ENCODE results near the gene PILRB.
"Not testable (repeated sequence)": the region's sequence is repeated elsewhere in the genome, so short reads cannot be mapped to it uniquely, and the experiment has no call there.

Gene PILRB

DNA sequence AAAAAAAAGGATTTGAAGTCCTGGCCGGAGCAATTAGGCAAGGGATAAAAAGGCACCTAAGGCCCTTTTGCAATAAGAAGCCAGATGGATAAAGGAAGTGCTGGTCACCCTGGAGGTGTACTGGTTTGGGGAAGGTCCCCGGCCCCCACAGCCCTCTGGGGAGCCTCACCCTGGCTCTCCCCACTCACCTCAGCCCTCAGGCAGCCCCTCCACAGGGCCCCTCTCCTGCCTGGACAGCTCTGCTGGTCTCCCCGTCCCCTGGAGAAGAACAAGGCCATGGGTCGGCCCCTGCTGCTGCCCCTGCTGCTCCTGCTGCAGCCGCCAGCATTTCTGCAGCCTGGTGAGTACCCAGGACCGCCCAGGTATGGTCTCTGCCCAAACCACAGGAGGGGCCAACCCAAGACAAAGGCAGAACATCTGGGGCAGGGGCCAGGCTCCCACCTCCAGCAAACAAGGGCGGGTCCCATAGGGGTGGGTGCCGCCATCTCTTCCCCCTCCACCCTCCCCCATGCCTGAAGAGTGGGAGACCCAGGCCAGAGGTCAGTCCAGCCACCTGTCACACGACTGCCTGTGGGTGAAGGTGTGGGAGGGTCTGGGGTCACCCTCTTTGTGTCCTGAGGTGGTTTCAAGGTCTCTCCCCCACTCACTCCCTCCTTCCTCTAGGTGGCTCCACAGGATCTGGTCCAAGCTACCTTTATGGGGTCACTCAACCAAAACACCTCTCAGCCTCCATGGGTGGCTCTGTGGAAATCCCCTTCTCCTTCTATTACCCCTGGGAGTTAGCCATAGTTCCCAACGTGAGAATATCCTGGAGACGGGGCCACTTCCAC, at the start of gene PILRB:
Gene PILRB (plus strand): TSS at position 91 of the 830 bp plus-strand sequence. CDS start 186 bp downstream, at position 277.
- DNase-seq: no peak

DNA sequence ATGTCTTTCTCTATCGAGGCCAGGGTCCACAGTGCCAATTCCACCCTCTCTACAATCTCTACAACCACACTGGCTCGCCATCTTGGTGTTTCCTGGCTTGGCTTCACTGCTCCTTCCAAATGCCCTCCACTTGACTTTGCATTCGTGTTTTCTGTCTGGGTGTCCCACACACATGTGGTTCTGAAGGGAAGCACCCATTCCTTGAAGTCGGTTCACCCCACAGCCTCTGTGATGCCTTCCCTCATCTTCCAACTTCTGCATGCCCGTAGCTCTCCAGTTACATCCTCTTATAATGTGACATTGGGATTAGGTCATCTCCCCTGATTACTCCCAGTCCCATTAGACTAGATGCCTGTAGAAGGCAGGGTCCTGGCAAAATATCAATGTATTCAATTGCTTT, 39.6 kb upstream of the PILRB start:
- not testable (repeated sequence) for DNase-seq

DNA sequence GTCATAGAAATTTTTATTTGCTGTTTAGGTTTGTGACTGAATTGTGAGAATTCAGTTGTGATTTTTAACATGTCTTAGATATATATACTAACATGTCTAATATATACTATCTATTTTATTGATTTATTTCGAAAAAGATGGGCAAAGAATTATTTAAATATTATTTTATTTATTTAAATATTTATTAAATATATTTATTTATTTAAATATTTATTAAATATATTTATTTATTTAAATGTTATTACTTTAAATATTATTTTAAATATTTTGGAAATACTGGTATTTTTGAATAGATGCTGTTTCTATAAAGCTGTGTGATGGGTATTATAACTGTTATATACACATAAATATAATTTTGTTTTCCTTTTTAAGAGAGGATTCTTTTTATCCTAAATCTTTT, 36.3 kb upstream of the PILRB start:
- not testable (repeated sequence) for DNase-seq

DNA sequence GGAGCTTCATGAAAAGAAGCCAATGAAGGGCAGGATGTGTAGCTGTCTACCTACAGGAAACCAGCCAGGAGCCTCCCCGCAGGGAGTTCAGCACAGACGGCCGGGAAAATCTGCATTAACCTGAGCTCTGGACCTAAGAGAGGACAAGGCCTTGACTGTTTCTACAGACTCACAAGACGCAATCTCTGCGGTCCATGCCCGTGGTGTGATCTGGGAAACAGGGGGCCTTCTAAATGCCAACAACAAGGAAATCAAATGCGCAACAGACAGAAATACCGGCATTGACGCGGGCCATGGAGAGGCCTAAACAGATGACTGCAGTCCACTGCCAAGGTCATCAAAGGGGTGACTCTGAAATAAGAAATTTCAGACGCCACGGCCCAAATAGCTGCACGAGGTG, 33.7 kb upstream of the PILRB start:
- DNase-seq: not testable (repeated sequence)

DNA sequence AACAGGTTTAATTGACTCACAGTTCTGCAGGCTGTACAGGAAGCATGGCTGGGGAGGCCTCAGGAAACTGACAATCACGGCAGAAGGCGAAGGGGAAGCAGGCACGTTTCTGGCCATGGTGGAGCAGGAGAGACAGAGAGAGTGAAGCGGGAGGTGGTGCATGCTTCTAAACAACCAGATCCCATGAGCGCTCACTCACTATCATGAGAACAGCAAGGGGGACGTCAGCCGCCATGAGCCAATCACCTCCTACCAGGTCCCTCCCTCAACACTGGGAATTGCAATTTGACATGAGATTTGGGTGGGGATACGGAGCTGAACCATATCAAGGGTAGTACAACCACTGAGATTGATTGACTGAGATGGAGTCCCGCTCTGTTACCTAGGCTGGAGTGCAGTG, 32.2 kb upstream of the PILRB start:
- DNase-seq: not testable (repeated sequence)

DNA sequence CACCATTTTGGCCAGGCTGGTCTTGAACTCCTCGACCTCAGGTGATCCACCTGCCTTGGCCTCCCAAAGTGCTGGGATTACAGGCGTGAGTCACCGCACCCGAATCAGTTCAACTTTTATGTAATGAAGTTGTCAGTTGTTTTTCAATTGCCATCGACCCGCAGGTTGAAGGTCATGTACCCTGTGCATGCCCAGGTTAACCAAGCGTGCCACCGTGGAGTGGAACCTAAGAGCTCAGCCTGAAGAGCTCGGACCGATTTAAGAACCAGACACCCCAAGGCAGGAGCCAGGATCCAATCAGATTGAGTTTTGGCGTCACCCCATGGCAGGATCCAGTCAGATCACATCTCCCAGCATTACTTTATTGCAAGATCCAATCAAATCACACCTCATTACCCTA, 31.0 kb upstream of the PILRB start:
- DNase-seq: not testable (repeated sequence)

DNA sequence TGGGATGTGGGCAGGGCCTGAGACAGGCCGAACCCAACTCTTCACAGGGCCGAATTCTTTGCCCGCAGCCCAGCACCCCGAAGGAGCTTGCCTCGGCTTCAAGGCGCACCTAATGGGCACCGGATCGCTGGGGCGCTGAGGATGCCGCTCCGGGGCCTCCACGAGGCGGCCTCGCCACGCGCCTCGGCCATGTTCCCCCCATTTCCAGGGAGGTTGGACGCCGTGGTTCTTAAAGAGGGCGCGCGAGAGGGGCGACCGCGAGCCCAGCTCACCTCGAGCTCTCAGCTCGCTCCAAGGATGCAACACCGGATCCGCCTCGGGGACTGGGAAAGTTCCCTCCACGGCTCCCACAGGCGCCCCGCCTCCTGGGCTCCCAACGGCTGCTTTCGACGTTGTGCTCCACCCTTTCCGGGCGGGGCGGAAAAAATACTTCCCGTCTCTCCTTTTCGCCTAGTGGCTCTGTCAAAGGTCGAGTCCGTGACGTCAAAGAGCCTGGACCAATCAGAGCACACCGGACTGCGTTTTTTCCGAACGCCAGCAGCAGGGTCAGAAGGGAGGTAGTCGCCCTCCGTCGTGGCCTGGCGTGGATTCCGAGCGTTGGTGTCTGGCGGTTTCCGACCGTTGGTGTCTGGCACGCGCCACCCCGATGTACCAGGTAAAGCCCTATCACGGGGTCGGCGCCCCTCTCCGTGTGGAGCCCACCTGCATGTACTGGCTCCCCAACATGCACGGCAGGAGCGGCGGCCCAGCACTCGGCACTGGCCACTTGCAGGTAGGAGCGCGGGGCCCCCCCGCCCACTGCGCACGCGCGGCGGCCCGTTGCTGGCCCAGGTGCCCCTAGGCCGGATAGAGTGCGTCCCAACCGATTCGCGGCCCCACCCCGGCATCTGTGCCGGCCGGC, 22.1 kb upstream of the PILRB start:
- peak; percentile 82 for DNase-seq

DNA sequence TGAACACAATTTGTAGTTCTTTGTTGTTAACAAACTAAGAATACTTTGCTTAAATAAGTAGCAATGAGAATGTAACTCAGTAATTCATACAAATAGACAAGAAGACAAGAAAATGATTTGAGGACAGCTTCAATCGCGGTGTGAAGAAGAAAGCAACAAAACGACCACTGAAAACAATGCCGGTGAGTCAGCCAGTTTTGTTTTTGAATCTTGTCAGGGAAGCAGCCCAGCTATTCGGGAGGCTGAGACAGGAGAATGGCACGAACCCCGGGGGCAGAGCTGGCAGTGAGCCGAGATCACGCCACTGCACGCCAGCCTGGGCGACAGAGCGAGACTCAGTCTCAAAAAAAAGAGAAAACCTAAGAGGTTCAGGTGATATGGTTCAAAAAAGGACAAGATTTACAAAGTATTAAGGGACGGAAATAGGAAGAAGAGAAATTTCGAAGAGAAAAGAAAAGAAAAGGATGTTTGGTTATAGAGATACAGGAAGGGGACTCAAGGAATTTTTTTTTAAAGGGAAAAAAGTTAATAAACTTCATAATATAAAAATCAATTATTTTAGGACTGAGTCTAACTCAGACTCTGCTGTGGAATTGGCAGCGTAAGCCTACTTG, 19.7 kb upstream of the PILRB start:
- not testable (repeated sequence) for DNase-seq

DNA sequence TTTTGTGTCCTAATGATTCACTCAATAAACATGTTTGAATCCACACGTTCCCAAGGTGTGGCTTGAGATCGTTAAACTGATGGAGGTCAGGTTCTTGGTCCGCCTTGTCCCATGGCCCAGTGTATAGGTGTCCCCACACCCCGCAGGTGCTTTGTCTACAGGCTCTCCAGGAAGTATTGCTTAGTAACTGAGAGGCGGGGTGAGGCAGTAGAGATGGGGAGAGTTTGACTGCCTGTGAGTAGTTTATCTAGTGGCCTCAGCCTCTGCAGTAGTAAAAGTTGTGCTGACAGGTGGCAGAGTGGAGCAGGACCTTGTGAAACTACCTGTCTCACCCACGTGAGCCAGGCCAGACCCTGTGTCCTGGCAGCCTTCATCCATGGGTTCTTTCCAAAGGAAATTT, 16.6 kb upstream of the PILRB start:
- not testable (repeated sequence) for DNase-seq

DNA sequence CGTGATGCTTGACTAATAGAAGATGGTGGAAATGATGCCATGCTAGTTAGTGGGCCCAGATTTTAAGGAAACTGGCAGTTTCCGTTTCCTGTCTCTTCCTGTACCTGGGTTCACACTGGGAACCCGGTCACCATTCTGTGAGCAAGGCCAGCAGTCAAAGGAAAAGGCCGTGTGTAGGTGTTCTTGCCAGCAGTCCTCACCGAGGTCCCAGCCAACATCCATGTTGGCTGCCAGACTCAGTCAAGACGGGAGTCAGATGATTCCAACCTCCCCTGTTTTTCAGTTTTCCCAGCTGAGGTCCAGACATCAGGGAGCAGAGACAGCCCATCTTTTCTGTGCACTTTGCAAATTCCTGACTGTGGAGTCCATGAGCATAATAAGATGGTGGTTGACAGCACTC, 15.2 kb upstream of the PILRB start:
- DNase-seq: no peak

DNA sequence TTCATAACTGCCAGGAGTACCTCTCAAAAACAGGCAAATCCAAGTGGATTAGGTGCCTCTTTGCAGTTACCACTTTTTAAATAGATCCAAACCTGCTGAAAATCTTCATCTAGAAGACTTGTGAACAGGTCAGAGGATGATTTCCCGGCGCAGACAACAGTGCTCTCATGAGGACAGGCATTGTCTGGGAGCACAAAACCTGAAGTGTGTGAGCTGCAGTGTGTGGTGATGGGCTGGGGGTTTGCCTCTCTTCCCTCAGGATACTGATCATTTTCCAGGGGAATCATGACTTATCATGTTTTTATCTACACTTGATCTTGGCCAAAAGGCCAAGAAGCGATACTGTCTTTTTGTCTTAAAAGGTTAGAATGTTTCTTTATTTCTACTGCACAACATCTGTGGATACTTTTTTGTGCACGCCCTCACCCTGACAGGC, 13.8 kb upstream of the PILRB start:
- DNase-seq: not testable (repeated sequence)

DNA sequence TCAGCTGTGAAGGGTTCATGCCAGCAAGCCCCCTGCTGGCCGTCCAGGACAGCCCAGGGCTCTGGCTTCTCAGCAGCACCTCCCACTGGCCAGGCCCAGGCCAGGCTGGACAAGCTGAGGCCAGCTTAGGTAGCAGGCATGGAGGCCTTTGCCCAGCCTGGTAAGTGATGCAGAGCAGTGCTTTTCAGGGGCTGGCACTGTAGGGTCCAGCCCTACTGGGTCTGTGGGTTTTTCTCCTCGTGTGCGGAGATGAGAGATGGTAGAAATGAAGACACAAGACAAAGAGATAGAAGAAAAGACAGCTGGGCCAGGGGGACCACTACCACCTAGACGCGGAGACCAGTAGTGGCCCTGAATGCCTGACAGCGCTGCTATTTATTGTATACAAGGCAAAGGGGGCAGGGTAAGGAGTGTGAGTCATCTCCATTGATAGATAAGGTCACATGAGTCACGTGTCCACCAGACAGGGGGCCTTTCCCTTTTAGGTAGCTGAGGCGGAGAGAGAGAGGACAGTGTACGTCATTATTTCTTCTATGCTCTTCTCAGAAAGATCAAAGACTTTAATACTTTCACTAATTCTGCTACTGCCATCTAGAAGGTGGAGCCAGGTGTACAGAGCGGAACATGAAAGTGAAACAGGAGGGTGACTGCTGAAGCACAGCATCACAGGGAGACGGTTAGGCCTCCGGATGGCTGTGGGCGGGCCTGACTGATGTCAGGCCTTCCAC, 13.2 kb upstream of the PILRB start:
- DNase-seq: peak; percentile 81

DNA sequence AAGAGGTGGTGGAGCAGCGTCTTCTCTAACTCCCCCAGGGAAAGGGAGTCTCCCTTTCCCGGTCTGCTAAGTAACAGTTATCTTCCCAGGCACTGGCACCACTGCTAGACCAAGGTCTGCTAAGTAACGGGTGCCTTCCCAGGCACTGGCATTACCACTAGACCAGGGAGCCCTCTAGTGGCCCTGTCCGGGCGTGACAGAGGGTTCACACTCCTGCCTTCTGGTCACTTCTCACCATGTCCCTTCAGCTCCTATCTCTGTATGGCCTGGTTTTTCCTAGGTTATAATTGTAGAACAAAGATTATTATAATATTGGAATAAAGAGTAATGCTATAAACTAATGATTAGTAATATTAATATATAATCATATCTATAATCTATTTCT, 12.6 kb upstream of the PILRB start:
- DNase-seq: peak; percentile 42

DNA sequence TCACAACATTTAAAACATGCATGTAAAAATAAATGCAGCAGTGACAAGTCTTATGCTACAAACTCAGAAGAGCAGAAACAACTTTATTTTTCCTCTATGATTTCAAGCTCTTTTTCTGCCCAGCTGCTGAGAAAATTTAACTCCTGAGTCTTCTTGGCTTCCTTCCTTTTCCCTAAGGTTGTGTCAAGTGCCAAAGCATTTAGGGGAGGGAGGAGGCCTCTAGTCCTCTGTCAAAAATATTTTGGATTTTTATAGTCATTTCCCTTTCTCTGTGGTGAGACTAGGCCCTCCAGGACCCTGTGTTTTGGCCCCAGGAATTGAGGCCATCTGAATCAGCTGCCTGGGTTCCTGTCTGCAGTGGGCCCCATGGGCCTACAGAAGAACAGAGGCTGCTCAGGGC, 11.0 kb upstream of the PILRB start:
- no peak for DNase-seq

DNA sequence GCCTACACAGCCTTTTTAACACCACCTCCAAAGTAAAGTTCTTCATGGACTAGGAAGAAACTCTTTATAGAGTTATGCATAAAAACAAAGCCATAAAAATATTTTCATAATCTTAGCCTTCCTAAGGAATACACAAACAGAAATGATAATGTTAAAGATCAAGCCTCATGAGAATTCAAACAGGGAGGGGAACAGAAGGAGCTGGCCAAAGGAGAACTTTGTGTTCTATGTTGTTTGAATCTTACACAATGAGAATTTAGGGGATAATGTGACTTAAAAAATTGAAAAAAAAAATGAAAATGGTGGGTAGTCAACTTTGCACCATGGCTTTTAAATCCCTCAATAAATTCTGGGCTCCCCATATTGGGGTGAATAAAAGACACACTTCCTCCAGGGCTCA, 9.1 kb upstream of the PILRB start:
- DNase-seq: no peak

DNA sequence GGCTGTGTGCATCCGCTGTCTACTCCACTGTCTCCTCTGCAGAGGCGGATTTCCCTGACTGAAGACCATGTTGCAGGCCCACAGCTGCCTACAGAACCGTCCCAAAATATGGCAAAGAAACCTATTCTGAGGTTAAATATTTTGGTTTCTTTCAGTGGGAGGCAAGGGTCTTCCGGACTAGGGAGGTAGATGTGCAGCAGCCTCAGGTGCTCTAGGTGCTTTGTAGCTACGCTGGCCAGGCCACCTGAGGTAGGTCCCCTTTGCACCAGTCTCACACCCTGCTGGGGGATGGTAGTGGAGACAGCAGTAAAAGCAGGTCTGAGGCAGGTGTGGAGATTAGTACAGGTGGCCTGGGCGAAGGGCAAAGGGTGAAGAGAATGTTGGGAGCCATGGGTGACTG, 8.2 kb upstream of the PILRB start:
- DNase-seq: no peak

DNA sequence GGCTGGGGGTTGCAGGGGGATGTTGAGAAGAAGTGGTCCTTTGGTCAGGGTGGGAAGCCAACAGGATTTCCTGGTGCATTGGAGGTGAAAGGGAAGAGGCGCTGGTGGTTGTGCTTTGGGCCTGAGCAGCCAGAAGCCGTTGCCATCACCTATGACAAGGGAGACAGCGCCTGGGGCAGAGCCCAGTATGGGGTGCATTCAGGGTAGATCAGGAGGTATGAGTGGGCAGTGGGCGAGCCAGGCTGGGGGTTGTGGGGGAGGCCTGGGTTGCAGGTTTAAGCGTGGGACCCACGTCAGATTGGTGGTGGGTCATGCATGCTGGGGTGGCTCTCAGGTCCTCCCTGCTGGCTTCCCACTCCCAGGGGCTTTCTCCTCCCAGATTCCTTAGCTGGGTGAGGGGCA, 6.3 kb upstream of the PILRB start:
- no peak for DNase-seq

DNA sequence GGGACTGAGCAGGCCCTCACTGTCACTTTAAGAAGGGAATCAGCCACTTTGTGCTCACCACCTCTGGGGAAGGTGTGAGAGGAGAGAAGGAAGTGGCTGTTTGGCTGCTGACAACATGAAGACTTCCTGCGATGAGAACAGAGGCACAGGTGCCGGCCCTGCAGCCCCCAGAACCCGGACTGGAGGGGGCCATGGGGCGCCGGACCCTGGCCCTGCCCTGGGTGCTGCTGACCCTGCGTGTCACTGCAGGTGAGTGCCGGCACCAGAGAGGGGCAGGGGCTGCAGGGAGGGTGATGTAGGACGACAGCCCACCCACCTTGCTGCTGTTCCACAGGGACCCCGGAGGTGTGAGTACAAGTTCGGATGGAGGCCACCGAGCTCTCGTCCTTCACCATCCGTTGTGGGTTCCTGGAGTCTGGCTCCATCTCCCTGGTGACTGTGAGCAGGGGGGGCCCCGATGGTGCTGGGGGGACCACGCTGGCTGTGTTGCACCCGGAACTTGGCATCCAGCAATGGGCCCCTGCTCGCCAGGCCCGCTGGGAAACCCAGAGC, 5.6 kb upstream of the PILRB start:
- DNase-seq: not testable (repeated sequence)

DNA sequence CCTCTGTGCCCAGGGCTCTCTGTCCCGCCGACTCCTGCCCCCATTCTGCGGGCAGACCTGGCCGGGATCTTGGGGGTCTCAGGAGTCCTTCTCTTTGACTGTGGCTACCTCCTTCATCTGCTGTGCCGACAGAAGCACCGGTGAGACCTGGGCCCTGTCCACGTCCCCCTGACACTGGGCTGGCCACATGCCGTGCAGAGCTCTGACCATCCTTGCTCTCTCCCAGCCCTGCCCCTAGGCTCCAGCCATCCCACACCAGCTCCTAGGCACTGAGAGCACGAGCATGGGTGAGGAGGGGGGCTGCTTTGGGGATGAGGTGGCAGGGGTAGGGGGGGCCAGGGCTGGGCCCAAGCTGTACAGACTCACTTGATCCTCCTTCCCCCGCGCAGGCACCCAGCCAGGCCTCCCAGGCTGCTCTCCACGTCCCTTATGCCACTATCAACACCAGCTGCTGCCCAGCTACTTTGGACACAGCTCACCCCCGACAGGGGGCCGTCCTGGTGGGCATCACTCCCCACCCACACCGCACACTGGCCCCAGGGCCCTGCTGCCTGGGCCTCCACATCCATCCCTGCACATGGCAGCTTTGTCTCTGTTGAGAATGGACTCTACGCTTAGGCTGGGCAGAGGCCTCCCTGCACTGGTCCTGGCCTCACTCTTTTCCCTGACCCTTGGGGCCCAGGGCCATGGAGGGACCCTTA, 4.8 kb upstream of the PILRB start:
- DNase-seq: no peak

DNA sequence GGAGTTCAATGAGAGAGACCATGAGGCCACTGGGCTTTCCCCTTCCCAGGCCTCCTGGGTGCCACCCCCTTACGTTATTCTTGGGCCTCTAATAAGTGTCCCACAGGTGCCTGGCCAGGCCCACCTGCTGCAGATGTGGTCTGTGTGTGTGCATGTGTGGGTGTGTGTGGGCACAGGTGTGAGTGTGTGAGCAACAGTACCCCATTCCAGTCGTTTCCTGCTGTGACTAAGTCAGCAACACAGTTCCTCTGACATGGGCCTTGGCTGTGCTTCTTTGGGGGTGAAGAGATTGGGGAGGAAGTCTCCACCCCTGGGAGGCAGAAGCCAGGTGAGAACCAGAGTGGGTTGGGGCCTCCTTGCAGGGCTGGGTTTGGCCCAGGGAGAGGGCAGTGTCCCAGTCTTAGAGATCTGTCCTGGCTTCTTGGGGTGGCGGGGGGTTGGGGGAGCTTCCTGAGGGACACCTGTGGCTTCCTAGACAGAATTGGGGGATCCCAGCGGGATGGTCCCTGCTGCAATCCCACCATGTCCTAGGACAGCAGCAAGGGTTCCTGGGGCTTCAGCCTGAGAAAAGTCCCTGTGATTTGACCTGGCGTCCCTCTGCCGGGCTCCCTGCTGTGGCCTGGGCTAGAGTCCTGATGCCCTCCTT, 4.1 kb upstream of the PILRB start:
- peak; percentile 52 for DNase-seq

DNA sequence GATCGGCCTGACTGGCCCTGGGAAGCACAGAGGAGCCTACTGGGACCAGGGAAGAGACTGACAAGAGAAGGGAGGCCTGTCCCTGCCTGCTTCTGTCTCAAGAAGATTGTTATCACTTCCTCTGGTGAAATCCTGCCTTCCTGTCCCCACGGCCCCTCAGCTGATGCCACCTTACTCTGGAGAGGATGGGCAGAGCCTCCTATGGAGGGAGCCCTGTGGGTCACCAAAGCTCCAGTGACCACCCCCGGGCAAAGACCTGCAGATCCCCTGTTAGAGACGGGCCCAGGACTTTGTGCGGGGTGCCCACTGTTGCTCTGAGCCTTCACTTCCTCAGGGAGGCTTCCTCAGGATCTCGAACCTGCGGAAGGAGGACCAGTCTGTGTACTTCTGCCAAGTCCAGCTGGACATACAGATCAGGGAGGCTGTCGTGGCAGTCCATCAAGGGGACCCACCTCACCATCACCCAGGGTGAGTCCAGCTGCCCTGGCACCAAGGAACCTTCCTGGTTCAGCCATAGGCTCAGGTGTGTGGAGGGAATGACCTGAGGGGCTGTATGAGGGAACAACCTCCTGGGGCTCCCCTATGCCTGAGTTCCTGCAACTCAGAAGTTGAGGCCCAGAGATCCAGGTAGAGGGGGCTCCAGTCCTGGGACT, 1.4 kb upstream of the PILRB start:
- DNase-seq: no peak
